GM18951 (cell line): ENCODE results near the gene DLGAP1.
A peak's percentile ranks its signal among the peaks of the same experiment; 100 is the strongest.

Experiments used
- POLR2A ChIP-seq: IDR thresholded peaks from 4 replicates; pipeline ENCODE4 v1.6.1; 2011; ENCODE audit warnings: mild to moderate bottlenecking; ENCODE audit not compliant: insufficient read length, insufficient read depth; ENCODE audit errors: extremely low read depth
- in situ Hi-C: fragments of 300-500 bp; cut with MboI; formaldehyde crosslinking; loops from one replicate; pipeline ENCODE4 v1.12.0; 2022; ENCODE audit warnings: low sequenced_read_pairs, mixed read lengths, inconsistent platforms; ENCODE audit not compliant: unreplicated experiment

DLGAP1 gene

DNA sequence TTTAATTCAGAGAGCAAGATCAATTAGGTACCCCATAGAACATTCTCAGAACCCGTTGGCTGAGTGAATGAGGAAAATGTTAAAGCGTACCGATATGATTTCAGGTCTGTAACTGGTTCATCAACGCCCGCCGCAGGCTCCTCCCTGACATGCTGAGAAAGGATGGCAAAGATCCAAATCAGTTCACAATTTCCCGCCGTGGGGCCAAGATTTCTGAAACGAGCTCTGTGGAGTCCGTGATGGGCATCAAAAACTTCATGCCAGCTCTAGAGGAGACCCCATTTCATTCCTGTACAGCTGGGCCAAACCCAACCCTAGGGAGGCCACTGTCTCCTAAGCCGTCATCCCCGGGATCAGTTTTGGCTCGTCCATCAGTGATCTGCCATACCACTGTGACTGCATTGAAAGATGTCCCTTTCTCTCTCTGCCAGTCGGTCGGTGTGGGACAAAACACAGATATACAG lies 997.8 kb downstream of the DLGAP1 start:
- in situ Hi-C loops, result loop anchor here (5.0 kb wide), 1 partner anchor 135 kb away; no protein-coding TSS in a partner anchor
- TF ChIP-seq POLR2A, result no peak

DNA sequence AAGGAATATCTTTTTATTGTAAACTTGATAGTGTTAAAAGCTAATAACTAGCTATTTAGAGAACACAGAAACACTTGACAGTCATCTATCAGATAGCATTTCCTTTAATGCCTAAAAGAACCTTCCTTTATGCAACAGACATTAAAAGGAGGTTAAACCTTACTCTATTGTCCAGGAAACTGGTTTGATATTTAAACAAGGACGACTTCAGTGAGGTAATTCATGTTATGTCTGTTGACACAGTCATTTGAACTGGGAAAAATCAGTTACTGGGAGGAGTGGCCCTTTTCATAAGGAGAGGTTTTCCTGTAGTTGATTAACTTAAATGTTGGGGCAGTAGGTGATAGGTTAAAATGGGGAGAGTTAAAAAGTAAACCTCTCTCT lies 998.4 kb downstream of the DLGAP1 start:
- in situ Hi-C loops, result loop anchor here (5.0 kb wide), 1 partner anchor 136 kb away; no protein-coding TSS in a partner anchor
- TF ChIP-seq POLR2A, result no peak

DNA sequence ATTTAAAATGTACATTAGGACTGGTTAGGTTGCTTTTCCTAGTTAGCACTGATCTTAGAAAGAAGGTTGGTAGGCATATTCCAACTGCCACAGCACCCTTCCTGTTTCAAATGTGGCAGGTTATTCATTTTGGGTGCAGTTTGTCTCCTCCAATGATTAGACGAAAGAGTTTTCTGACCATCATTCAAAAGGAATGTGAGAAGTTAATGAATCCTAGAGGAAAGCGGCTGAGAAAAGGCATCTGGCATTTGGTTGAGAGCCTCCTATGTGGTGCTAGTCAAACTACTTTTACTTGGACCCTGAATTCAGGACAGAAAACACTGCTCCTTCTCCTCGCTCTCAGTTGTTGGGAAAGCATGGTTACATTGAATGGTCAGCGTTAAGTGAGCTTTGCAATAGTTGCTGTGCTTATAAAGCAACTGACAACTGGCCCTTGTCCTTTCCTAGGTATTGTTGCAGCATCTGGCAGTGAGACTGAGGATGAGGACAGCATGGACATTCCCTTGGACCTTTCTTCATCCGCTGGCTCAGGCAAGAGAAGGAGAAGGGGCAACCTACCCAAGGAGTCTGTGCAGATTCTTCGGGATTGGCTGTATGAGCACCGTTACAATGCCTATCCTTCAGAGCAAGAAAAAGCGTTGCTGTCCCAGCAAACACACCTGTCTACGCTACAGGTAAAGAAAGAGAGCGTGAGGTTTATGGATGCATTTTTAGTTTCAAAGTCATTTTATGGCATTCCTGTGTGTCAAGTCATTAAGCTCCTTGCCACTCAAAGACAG lies 999.0 kb downstream of the DLGAP1 start:
- in situ Hi-C loops, result loop anchor here (5.0 kb wide), 1 partner anchor 136 kb away; no protein-coding TSS in a partner anchor

DNA sequence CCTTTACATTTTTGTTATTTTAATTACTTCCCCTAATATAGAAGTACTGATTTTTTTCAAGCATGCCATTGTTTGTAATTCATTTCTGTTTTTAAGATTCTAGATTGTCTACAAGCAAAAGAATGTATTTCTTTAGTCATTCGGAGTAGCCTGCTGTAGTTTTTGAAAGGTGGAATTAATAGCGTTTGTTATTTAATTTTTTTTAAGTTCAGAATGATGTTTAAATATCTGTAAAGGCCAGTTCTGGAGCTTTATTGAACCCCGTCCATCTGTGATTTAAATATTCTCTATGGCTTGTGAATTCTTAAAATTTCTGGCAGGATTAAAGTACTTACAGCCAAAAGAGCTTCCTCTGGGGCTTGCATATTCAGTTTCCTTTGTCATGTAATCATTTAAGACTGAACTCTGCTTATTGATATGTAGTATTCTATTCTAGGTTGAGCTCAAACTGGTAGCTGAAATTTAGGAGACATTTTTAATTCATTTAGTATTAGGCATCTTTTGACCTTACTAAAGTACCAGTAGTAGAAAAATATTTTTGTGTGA lies 999.9 kb downstream of the DLGAP1 start:
- no peak for TF ChIP-seq POLR2A
- in situ Hi-C loops, result loop anchor here (5.0 kb wide), 1 partner anchor 137 kb away; no protein-coding TSS in a partner anchor

More for the DNA sequence above, 999.0 kb downstream of the DLGAP1 start:
- TF ChIP-seq POLR2A, result no peak

DNA sequence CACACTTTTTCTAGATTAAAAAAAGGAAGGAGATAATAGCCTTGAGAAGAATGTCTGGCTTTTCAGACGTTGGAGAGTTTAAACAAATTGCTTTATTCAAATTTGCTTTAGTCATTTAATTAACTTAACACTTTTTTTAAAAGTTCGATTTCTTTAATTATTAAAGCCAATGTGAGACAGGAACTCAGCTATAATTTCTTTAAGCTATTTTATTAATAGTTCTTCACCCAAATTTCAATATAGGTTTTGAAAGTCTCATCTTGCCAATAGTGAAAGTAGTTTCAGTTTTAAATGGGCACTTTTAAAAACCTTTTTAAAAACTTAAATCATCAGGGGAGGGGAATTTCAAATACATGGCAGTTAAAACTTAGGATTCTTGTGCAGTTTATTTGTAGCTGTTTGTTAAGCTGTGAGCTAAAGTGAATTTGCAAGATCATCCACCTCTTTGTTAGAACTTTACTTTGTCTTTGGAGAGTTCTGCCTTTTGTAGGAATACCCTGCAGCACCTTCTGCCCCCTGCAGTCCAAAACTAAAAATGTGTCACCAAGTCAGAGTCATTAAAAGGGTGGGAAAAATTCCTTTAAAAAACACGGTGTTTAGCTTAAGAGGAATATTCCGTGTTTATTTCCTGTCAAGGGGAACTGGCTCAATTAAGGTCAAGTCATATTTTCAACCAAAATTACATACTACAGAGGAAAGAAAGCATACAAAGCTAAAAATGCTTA lies 1000.6 kb downstream of the DLGAP1 start:
- in situ Hi-C loops, result loop anchor here (5.0 kb wide), 1 partner anchor 138 kb away; no protein-coding TSS in a partner anchor
- no peak for TF ChIP-seq POLR2A

DNA sequence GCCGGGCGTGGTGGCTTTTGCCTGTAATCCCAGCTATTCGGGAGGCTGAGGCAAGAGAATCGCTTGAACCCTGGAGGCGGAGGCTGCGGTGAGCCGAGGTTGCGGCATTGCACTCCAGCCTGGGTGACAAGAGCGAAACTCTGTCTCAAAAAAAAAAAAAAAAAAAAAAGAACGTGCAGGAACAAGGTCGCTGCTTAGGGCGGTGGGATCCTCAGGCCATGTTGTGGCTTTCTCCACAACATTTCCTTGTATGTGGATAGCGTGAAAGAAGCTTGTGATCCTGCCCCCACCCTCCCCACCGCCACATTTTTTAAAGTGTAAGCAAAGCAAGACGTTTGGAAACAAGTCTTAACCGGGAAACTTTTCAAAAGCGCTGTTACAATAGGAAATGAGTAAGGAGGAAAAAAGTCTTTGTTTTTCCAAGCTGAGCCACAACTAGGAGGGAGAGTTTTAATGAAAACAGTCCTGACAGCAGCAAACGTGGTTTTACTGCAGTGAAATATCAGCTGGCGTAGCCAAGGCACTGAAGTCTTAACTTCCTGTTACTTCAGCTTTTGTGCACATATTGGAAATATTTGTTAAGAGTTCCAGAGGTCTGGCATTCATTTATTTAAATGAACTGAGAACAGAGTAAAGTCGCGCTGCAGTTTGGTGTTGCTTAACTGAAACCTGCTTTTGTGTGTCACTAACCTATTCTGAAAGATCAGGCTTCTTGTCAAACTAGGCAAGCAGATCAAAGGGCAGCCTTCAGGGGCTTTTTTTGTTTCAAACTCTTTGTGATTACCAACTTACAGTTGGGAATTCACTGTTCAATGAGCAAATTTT lies 1001.4 kb downstream of the DLGAP1 start:
- no peak for TF ChIP-seq POLR2A
- in situ Hi-C loops, result no loop called here

DNA sequence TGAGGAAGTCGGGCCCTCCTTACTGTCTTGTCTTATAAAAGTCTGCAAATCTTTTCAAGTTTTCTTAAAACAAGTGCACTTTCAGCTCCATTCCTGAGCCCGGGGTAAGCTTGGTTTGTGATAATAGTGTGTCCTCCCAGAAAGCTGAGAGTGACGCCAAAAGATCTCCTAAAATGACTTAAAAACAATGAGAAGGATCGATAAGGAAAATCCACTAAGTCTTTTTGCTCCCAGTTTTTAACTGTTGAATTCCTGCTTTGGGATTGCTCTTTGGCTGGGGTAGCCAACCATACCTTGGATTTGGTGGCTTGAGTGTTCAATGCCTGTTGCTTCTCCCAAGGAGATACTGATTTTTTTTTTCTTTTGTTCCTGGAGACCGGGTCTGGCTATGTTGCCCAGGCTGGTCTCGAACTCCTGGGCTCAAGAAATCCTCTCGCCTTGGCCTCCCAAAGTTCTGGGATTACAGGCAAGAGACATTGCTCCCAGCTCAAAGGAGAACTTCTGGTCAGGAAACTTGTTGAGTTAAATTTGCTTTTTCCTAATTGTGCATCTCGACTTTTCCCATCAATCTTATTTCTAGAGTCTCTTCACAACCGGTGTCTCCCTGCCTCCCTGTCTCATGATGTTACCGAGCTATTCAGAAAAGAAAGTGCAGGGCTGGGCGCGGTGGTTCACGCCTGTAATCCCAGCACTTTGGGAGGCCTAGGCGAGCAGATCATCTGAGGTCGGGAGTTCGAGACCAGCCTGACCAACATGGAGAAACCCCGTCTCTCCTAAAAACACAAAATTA lies 1002.2 kb downstream of the DLGAP1 start:
- in situ Hi-C loops, result no loop called here
- TF ChIP-seq POLR2A, result no peak

DNA sequence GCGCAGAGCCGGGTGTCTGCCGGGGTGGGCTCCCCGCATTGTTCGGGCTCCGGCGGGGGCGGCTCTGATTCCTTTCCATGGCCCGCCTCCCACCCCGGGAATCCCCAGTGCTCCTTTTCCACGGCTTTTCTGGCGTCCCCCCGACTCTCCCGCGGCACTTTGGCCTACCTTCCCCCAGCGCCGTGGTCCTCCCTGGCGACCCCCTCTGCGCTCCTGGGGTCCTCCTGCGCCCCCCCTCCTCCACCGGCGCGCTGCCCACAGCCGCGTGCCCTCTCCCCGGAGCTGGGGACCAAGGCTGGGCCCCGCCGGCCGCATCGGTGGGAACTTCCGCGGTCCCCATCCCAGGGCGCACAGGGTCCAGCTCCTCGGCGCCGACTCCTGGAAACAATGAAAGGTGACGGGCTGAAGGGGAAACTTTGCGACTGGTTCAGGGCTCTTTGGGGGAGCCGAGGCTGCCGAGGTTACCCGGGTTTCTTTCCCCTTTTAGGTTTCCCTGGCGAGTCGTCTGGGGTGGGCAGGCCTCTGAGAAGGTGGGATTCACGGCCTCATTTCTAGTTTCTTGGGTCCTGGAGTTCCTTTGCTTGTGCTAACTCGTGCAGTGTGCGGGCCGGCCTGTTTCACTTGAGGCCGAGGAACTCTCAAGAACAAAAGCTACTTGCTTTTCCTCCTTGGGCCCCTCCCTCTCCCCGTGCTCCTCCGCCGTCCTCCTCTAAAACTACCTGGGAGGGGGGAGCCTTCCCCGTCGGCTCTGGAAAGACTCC lies 1002.9 kb downstream of the DLGAP1 start:
- TF ChIP-seq POLR2A, result peak; percentile 22
- in situ Hi-C loops, result no loop called here

DNA sequence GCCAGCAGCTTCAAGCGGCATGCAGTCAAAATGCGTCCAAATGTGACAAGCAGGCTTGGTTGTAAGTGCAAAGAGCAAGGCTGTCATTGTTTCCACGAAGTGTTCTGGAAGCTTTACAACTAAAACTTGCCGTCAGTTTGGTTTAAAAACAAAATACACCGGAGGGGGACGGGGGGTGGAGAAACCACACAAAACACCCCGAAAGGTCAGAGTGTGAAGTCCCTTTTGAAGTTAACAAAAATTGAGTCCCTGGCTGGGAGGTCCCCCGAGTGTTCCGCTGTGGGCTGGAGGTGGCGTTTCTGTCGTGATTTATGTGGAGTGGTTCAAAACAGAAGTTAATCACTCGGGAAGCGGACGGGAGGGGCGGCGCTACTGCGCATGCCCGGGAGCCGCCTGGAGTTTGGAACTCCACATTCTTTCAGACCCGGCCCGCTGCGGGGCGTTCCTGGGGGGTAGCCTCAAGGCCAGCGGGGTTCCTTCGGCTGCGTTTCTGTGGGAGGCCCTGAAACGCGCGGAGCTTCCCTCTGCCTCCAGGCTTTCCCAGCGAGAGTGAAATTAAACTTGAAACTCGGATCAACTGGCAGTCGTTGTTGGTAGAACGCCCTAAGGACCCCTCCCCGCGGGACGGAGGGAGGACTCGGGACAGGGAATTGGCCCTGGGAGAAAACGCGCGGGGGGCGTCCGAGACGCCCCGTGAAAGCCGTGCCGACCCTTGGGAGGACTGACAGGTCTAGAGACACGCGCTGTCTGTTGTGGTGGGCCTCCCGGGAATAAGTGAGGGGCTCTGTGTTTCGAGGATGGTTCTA lies 1003.7 kb downstream of the DLGAP1 start:
- TF ChIP-seq POLR2A, result peak; percentile 28
- in situ Hi-C loops, result no loop called here

DNA sequence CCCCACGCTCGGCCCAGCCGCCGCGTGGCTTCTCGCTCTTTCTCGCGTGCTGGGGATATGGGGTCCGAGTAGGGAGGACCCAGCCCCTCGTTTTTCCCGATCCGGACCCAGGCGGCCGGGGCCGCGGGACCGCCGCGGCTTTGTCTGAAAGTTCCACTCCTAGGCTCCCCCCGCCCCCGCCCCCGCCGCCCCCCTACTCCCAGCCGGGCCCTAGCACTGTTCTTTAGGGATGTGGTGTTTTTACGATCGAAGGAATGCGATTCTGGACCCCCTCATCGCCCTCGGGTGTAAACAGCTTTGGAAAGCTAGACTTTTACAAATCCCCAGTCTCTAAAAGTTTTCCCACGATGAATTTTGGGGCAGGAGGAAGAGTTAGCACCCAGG lies 1004.3 kb downstream of the DLGAP1 start:
- in situ Hi-C loops, result no loop called here
- TF ChIP-seq POLR2A, result no peak
